ENCODE measurements around the gene ZNF593OS.

The ZNF593OS gene

GRCh38 chr1:26188477-26188876 lies 16.8 kb upstream of the ZNF593OS start:
- no peak for TF ChIP-seq FOXP2 (optimal IDR thresholded peaks at IDR 0.05; ENCODE audit: borderline replicate concordance, extremely low read depth, extremely low read length, insufficient read depth)
- TF ChIP-seq POLR2AphosphoS5 (IDR thresholded peaks at IDR 0.05; ENCODE audit: low read depth, low read length) = no peak
- TF ChIP-seq TAF1 (IDR thresholded peaks at IDR 0.05; ENCODE audit: borderline replicate concordance, insufficient read depth, low read length) = no peak
- no peak for TF ChIP-seq REST (IDR thresholded peaks at IDR 0.05; ENCODE audit: insufficient read depth in 1 of 2, low read depth in 2 of 2, low read length in 2 of 2)
- no peak for TF ChIP-seq SIN3A (IDR thresholded peaks at IDR 0.05; ENCODE audit: borderline replicate concordance, insufficient read depth, low read length)

- TF ChIP-seq POLR2AphosphoS5 (IDR thresholded peaks at IDR 0.05; ENCODE audit: low read depth, low read length) (no peak), SIN3A (IDR thresholded peaks at IDR 0.05; ENCODE audit: borderline replicate concordance, insufficient read depth, low read length) (no peak), FOXP2 (optimal IDR thresholded peaks at IDR 0.05; ENCODE audit: borderline replicate concordance, extremely low read depth, extremely low read length, insufficient read depth) (no peak), TAF1 (IDR thresholded peaks at IDR 0.05; ENCODE audit: borderline replicate concordance, insufficient read depth, low read length) (no peak), REST (IDR thresholded peaks at IDR 0.05; ENCODE audit: insufficient read depth in 1 of 2, low read depth in 2 of 2, low read length in 2 of 2) (no peak)
Measured at GRCh38 chr1:26187882-26188281, 16.2 kb upstream of the ZNF593OS start.

GRCh38 chr1:26184883-26185282 lies 13.3 kb upstream of the ZNF593OS start:
- no peak for TF ChIP-seq POLR2AphosphoS5 (IDR thresholded peaks at IDR 0.05; ENCODE audit: low read depth, low read length)
- no peak for TF ChIP-seq TAF1 (IDR thresholded peaks at IDR 0.05; ENCODE audit: borderline replicate concordance, insufficient read depth, low read length)
- no peak for TF ChIP-seq REST (IDR thresholded peaks at IDR 0.05; ENCODE audit: insufficient read depth in 1 of 2, low read depth in 2 of 2, low read length in 2 of 2)
- TF ChIP-seq FOXP2 (optimal IDR thresholded peaks at IDR 0.05; ENCODE audit: borderline replicate concordance, extremely low read depth, extremely low read length, insufficient read depth) = no peak
- no peak for TF ChIP-seq SIN3A (IDR thresholded peaks at IDR 0.05; ENCODE audit: borderline replicate concordance, insufficient read depth, low read length)

GRCh38 chr1:26184086-26184485 lies 12.5 kb upstream of the ZNF593OS start:
- no peak for TF ChIP-seq FOXP2 (optimal IDR thresholded peaks at IDR 0.05; ENCODE audit: borderline replicate concordance, extremely low read depth, extremely low read length, insufficient read depth)
- no peak for TF ChIP-seq REST (IDR thresholded peaks at IDR 0.05; ENCODE audit: insufficient read depth in 1 of 2, low read depth in 2 of 2, low read length in 2 of 2)
- no peak for TF ChIP-seq TAF1 (IDR thresholded peaks at IDR 0.05; ENCODE audit: borderline replicate concordance, insufficient read depth, low read length)
- TF ChIP-seq SIN3A (IDR thresholded peaks at IDR 0.05; ENCODE audit: borderline replicate concordance, insufficient read depth, low read length) = no peak
- TF ChIP-seq POLR2AphosphoS5 (IDR thresholded peaks at IDR 0.05; ENCODE audit: low read depth, low read length) = no peak

- no peak for TF ChIP-seq TAF1 (IDR thresholded peaks at IDR 0.05; ENCODE audit: borderline replicate concordance, insufficient read depth, low read length)
- no peak for TF ChIP-seq FOXP2 (optimal IDR thresholded peaks at IDR 0.05; ENCODE audit: borderline replicate concordance, extremely low read depth, extremely low read length, insufficient read depth)
- no peak for TF ChIP-seq REST (IDR thresholded peaks at IDR 0.05; ENCODE audit: insufficient read depth in 1 of 2, low read depth in 2 of 2, low read length in 2 of 2)
- TF ChIP-seq POLR2AphosphoS5 (IDR thresholded peaks at IDR 0.05; ENCODE audit: low read depth, low read length) = no peak
- no peak for TF ChIP-seq SIN3A (IDR thresholded peaks at IDR 0.05; ENCODE audit: borderline replicate concordance, insufficient read depth, low read length)
Measured at GRCh38 chr1:26182383-26182696, 10.7 kb upstream of the ZNF593OS start.
